H9 (cell line): ENCODE measurements around the gene PLA2G10. TPM values are rescaled to one million over a fixed set of nuclear protein-coding genes. Genes with fewer than 3 reads are reported as not detected.

Source experiments
- DNase-seq: peaks from one replicate; pipeline ENCODE4 v3.0.0-alpha.2; 2017
- H2AFZ ChIP-seq: one replicate; pipeline ENCODE4 v1.6.1; 2013; ENCODE audit warnings: mild to moderate bottlenecking, low read length, control low read depth, moderate library complexity
- H2AK5ac ChIP-seq: 2 replicates; pipeline ENCODE4 v1.6.1; 2013; ENCODE audit warnings: low read length, control low read depth, mixed read lengths; ENCODE audit not compliant: insufficient read length
- H2BK120ac ChIP-seq: one replicate; pipeline ENCODE4 v1.6.1; 2013; ENCODE audit warnings: low read depth, mild to moderate bottlenecking, low read length, control low read depth, inconsistent platforms; ENCODE audit not compliant: poor library complexity, severe bottlenecking
- H2BK12ac ChIP-seq: 2 replicates; pipeline ENCODE4 v1.6.1; 2013; ENCODE audit warnings: low read length, control low read depth, mixed read lengths, low read depth; ENCODE audit not compliant: insufficient read length
- H2BK15ac ChIP-seq: 2 replicates; pipeline ENCODE4 v1.6.1; 2013; ENCODE audit warnings: low read depth, low read length, control low read depth
- H2BK20ac ChIP-seq: one replicate; pipeline ENCODE4 v1.6.1; 2013; ENCODE audit warnings: low read depth, mild to moderate bottlenecking, low read length, control low read depth, inconsistent platforms; ENCODE audit not compliant: poor library complexity, severe bottlenecking
- H2BK5ac ChIP-seq: 2 replicates; pipeline ENCODE4 v1.6.1; 2013; ENCODE audit warnings: low read length, control low read depth, mixed read lengths; ENCODE audit not compliant: insufficient read length
- H3K14ac ChIP-seq: 2 replicates; pipeline ENCODE4 v1.6.1; 2013; ENCODE audit warnings: low read length, control low read depth; ENCODE audit not compliant: insufficient read depth
- H3K18ac ChIP-seq: 2 replicates; pipeline ENCODE4 v1.6.1; 2013; ENCODE audit warnings: low read depth, mild to moderate bottlenecking, mixed read lengths, low read length, control low read depth; ENCODE audit not compliant: insufficient read length
- H3K23ac ChIP-seq: 2 replicates; pipeline ENCODE4 v1.6.1; 2013; ENCODE audit warnings: low read length, control low read depth, mixed read lengths, low read depth; ENCODE audit not compliant: insufficient read length
- H3K23me2 ChIP-seq: 2 replicates; pipeline ENCODE4 v1.6.1; 2013; ENCODE audit warnings: low read depth, mild to moderate bottlenecking, mixed read lengths, low read length, control low read depth; ENCODE audit not compliant: insufficient read length, poor library complexity, severe bottlenecking
- H3K27ac ChIP-seq: 2 replicates; pipeline ENCODE4 v1.5.1; 2013; ENCODE audit warnings: low read length, control low read depth, mixed read lengths, low read depth; ENCODE audit not compliant: insufficient read length
- H3K27me3 ChIP-seq: 2 replicates; pipeline ENCODE4 v1.6.1; 2013; ENCODE audit warnings: low read length, control low read depth, inconsistent platforms; ENCODE audit not compliant: insufficient read depth
- H3K4ac ChIP-seq: 2 replicates; pipeline ENCODE4 v1.6.1; 2013; ENCODE audit warnings: low read depth, mild to moderate bottlenecking, control low read depth, inconsistent platforms, low read length, moderate library complexity
- H3K4me1 ChIP-seq: 2 replicates; pipeline ENCODE4 v1.6.1; 2013; ENCODE audit warnings: low read length, control low read depth, inconsistent platforms; ENCODE audit not compliant: insufficient read depth
- H3K4me2 ChIP-seq: 2 replicates; pipeline ENCODE4 v1.6.1; 2013; ENCODE audit warnings: low read length, control low read depth, mixed read lengths; ENCODE audit not compliant: insufficient read length, insufficient read depth
- H3K56ac ChIP-seq: 2 replicates; pipeline ENCODE4 v1.6.1; 2013; ENCODE audit warnings: low read depth, mild to moderate bottlenecking, mixed read lengths, low read length, control low read depth; ENCODE audit not compliant: insufficient read length
- H3K79me1 ChIP-seq: 2 replicates; pipeline ENCODE4 v1.6.1; 2013; ENCODE audit warnings: low read depth, mild to moderate bottlenecking, moderate library complexity, low read length, control low read depth, inconsistent platforms; ENCODE audit not compliant: insufficient read depth, poor library complexity, severe bottlenecking
- H3K79me2 ChIP-seq: 2 replicates; pipeline ENCODE4 v1.6.1; 2013; ENCODE audit warnings: low read length, control low read depth, inconsistent platforms; ENCODE audit not compliant: insufficient read depth
- H3K9ac ChIP-seq: 2 replicates; pipeline ENCODE4 v1.6.1; 2013; ENCODE audit warnings: low read length, control low read depth, mixed read lengths; ENCODE audit not compliant: insufficient read length; ENCODE audit errors: extremely low read depth
- H3K9me3 ChIP-seq: one replicate; pipeline ENCODE4 v1.6.1; 2013; ENCODE audit warnings: low read depth, low read length, inconsistent platforms; ENCODE audit not compliant: control insufficient read depth
- H3T11ph ChIP-seq: one replicate; pipeline ENCODE4 v1.6.1; 2013; ENCODE audit warnings: mild to moderate bottlenecking, low read length, control low read depth, inconsistent platforms
- H4K20me1 ChIP-seq: one replicate; pipeline ENCODE4 v1.6.1; 2013; ENCODE audit not compliant: control insufficient read depth, insufficient read length, insufficient read depth
- H4K5ac ChIP-seq: 2 replicates; pipeline ENCODE4 v1.6.1; 2013; ENCODE audit warnings: low read depth, mild to moderate bottlenecking, mixed read lengths, low read length, control low read depth; ENCODE audit not compliant: insufficient read length
- H4K8ac ChIP-seq: replicated peaks from 2 replicates; pipeline ENCODE4 v1.6.1; 2013; ENCODE audit warnings: low read length, control low read depth, mixed read lengths, low read depth; ENCODE audit not compliant: insufficient read length
- H4K91ac ChIP-seq: 2 replicates; pipeline ENCODE4 v1.6.1; 2013; ENCODE audit warnings: low read depth, mild to moderate bottlenecking, moderate library complexity, mixed read lengths, low read length, control low read depth; ENCODE audit not compliant: insufficient read length
- H3K27ac Mint-ChIP-seq, 3 experiments: 2 replicates in 2 of 3; 3 replicates in 1 of 3; pipeline ENCODE4 v1.8.0; 2020 to 2021; ENCODE audit warnings: mixed read lengths in 3 of 3, mild to moderate bottlenecking in 1 of 3, moderate library complexity in 1 of 3
- H3K27me3 Mint-ChIP-seq: 2 replicates; pipeline ENCODE4 v1.8.0; 2021; ENCODE audit warnings: low read depth, mild to moderate bottlenecking, moderate library complexity, mixed read lengths
- H3K36me3 Mint-ChIP-seq, 3 experiments: 2 replicates in 2 of 3; 3 replicates in 1 of 3; pipeline ENCODE4 v1.8.0; 2020 to 2021; ENCODE audit warnings: low read depth in 3 of 3, mixed read lengths in 3 of 3; ENCODE audit not compliant: insufficient read depth in 1 of 3
- H3K4me1 Mint-ChIP-seq, 2 experiments: 2 replicates each; pipeline ENCODE4 v1.8.0; 2020; ENCODE audit warnings: mixed read lengths in 2 of 2
- H3K4me3 Mint-ChIP-seq, 2 experiments: 2 replicates in 1 of 2; 3 replicates in 1 of 2; pipeline ENCODE4 v1.8.0; 2020 to 2021; ENCODE audit warnings: mild to moderate bottlenecking in 2 of 2, mixed read lengths in 2 of 2, moderate library complexity in 1 of 2
- H3K9me3 Mint-ChIP-seq, 2 experiments: 2 replicates in 1 of 2; 3 replicates in 1 of 2; pipeline ENCODE4 v1.8.0; 2020; ENCODE audit warnings: mild to moderate bottlenecking in 2 of 2, mixed read lengths in 2 of 2, moderate library complexity in 1 of 2
- whole genome bisulfite sequencing: extraction: QIAGEN DNeasy Blood & Tissue Kit; methylation state at CpG from one replicate; pipeline ENCODE4 v1.1.7; 2013; ENCODE audit warnings: missing lambda C conversion rate, low lambda C conversion rate, mixed read lengths; ENCODE audit not compliant: insufficient read length; ENCODE audit errors: extremely low coverage; 5-methylcytosine and 5-hydroxymethylcytosine counted together
- total RNA-seq: library from RNA; stranded (reverse); gene quantifications from 2 replicates; pipeline ENCODE4 v1.2.1, GENCODE V29; 2021
- TF ChIP-seq, protein P1 (sequence below): fragments of 200-600 bp; sonication (generic); conservative IDR thresholded peaks from 3 replicates; pipeline ENCODE4 v1.8.0; 2021; ENCODE audit warnings: antibody characterized with exemption, mild to moderate bottlenecking

The PLA2G10 gene
- total RNA-seq, 1 experiment from 2014 or later = 2.2 TPM

DNA sequence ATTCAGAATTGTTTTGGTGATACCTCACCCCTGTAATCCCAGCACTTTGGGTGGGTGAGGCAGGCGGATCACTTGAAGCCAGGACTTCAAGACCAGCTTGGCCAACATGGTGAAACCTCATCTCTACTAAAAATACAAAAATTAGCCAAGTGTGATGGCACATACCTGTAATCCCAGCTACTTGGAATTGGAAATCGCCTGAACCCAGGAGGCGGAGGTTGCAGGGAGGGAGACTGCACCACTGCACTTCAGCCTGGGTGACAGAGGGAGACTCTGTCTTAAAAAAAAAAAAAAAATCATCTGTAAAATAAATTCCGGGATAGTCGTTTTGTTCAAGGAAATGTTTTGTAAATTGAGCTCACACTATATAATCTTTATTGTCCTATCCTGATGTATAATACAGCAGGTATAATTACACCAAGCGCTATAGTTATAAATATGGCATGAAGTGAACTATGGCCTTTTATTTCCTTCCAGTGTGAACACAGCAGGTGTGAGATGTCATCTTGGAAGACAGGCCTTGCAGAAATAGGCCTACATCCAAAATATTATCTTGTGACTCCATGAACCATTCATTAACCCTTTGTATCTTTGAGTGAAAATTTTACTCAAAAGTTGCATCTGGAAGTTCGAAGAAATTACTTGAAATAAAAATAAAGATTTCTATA is 25.4 kb downstream of the PLA2G10 start:
- Mint-ChIP-seq H3K4me1 (no peaks in the 10 kb centered on the region), H3K9me3 (no peaks in the 10 kb centered on the region), H3K4me3 (no peak overlapping the region), H3K27ac (peak overlapping the region in 1 of 3 experiments; percentile 66; a peak in 1 of 7 replicates), H3K27me3 (no peaks in the 10 kb centered on the region), H3K36me3 (peaks cover 27 to 54% (median 50%) of the 10 kb centered on the region in 3 experiments; a peak in 6 of 7 replicates)
- TF ChIP-seq, protein P1, sequence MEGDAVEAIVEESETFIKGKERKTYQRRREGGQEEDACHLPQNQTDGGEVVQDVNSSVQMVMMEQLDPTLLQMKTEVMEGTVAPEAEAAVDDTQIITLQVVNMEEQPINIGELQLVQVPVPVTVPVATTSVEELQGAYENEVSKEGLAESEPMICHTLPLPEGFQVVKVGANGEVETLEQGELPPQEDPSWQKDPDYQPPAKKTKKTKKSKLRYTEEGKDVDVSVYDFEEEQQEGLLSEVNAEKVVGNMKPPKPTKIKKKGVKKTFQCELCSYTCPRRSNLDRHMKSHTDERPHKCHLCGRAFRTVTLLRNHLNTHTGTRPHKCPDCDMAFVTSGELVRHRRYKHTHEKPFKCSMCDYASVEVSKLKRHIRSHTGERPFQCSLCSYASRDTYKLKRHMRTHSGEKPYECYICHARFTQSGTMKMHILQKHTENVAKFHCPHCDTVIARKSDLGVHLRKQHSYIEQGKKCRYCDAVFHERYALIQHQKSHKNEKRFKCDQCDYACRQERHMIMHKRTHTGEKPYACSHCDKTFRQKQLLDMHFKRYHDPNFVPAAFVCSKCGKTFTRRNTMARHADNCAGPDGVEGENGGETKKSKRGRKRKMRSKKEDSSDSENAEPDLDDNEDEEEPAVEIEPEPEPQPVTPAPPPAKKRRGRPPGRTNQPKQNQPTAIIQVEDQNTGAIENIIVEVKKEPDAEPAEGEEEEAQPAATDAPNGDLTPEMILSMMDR = no peak
- Histone ChIP-seq H3K79me2 (no peaks in the 10 kb centered on the region), H4K8ac (no peak overlapping the region), H4K20me1 (peaks cover 3% of the 10 kb centered on the region), H3K4me2 (no peak overlapping the region), H3K27ac (no peak overlapping the region), H3K18ac (no peak overlapping the region), H3T11ph (no peak overlapping the region), H3K56ac (no peak overlapping the region), H2BK12ac (no peak overlapping the region), H2AFZ (no peak overlapping the region), H4K5ac (no peak overlapping the region), H3K23ac (no peak overlapping the region), H3K4ac (no peak overlapping the region), H2AK5ac (no peak overlapping the region), H2BK20ac (no peak overlapping the region), H3K9ac (no peak overlapping the region), H3K27me3 (no peaks in the 10 kb centered on the region), H3K4me1 (no peaks in the 10 kb centered on the region), H4K91ac (no peak overlapping the region), H3K14ac (no peak overlapping the region), H2BK15ac (no peak overlapping the region), H2BK5ac (no peak overlapping the region), H2BK120ac (no peak overlapping the region), H3K9me3 (no peaks in the 10 kb centered on the region), H3K23me2 (no peaks in the 10 kb centered on the region), H3K79me1 (no peaks in the 10 kb centered on the region)
- WGBS = no CpG with 5 or more reads among the region's 7 CpGs
- no peak for DNase-seq
